BE2C (cell line): ENCODE results near the gene AGAP1.

Source experiments
- DNase-seq: peaks from one replicate; pipeline ENCODE4 v3.0.0-alpha.2; 2020
- H3K27me3 ChIP-seq: fragments of 250-450 bp; sonication (Bioruptor Pico); 2 replicates; pipeline ENCODE4 v1.5.1; 2020; ENCODE audit warnings: mild to moderate bottlenecking
- H3K36me3 ChIP-seq: fragments of 250-450 bp; sonication (Bioruptor Pico); 2 replicates; pipeline ENCODE4 v1.5.1; 2020; ENCODE audit warnings: mild to moderate bottlenecking
- H3K4me1 ChIP-seq: fragments of 250-450 bp; sonication (Bioruptor Pico); 2 replicates; pipeline ENCODE4 v1.5.1; 2020
- H3K4me3 ChIP-seq: 2 replicates; pipeline ENCODE4 v1.5.1; 2011; ENCODE audit warnings: low read depth, low read length
- H3K9me3 ChIP-seq: fragments of 250-450 bp; sonication (Bioruptor Pico); 2 replicates; pipeline ENCODE4 v1.5.1; 2020
- CTCF ChIP-seq: IDR thresholded peaks from 2 replicates; pipeline ENCODE4 v1.5.1; 2012; ENCODE audit warnings: mild to moderate bottlenecking, low read depth, low read length

Gene AGAP1

DNA sequence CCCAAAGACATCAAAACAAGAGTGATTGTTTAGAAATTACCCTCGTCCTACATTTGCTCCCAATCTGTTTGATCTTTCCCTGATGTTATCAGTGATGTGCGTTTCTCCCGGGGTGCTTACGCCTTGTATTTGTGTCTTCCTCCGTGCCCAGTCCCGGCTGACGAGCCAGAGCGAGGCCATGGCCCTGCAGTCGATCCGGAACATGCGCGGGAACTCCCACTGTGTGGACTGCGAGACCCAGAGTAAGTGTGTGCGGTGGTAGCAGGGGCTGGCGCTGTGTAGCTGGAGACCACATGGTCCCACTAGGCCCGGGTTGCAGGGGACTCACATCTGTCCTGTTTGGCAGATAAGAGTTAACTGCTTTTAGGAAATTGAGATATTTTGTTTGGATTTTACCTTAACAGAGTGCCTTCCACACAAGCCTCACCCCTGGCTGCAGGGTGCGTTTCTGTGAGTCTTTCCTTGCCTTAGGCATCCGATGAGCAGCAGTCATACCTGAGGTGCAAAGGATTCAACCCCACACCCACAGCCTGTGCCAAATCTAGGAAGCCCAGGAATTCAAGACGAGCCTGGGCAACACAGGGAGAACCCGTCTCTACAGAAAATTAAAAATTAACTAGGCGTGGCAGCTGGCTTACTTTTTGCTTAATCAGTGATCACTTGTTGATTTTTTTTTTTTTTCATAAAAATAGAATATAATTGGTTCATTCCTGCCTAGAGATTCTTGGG is 546.9 kb downstream of the AGAP1 start:
- Histone ChIP-seq H3K9me3 (no peaks in the 10 kb centered on the region), H3K36me3 (no peaks in the 10 kb centered on the region), H3K4me3 (no peak overlapping the region), H3K27me3 (no peaks in the 10 kb centered on the region), H3K4me1 (peaks cover 9% of the 10 kb centered on the region; the same call in 1 of the 2 replicates)
- DNase-seq: no peak
- TF ChIP-seq CTCF: no peak

- no peaks in the 10 kb centered on the region for H3K9me3 ChIP-seq
- H3K4me1 ChIP-seq: peaks cover under 1% of the 10 kb centered on the region; the same call in 1 of the 2 replicates
- DNase-seq: no peak
- no peak overlapping the region for H3K4me3 ChIP-seq
- TF ChIP-seq CTCF: no peak
- H3K27me3 ChIP-seq: no peaks in the 10 kb centered on the region
- H3K36me3 ChIP-seq: no peaks in the 10 kb centered on the region
These were observed 547.8 kb downstream of the AGAP1 start for GRCh38 chr2:236041616-236042015.

- no peaks in the 10 kb centered on the region for H3K4me1 ChIP-seq
- no peaks in the 10 kb centered on the region; the same call in 1 of the 2 replicates for H3K36me3 ChIP-seq
- DNase-seq: no peak
- H3K9me3 ChIP-seq: no peaks in the 10 kb centered on the region
- H3K4me3 ChIP-seq: no peak overlapping the region
- no peaks in the 10 kb centered on the region for H3K27me3 ChIP-seq
- TF ChIP-seq CTCF: no peak
These were observed 548.2 kb downstream of the AGAP1 start for GRCh38 chr2:236042087-236042486.

- Histone ChIP-seq H3K36me3 (no peaks in the 10 kb centered on the region; the same call in 1 of the 2 replicates), H3K27me3 (no peaks in the 10 kb centered on the region), H3K9me3 (no peaks in the 10 kb centered on the region), H3K4me3 (no peak overlapping the region), H3K4me1 (no peaks in the 10 kb centered on the region)
- no peak for DNase-seq
- TF ChIP-seq CTCF: no peak
These were observed 550.3 kb downstream of the AGAP1 start for GRCh38 chr2:236044191-236044590.

DNA sequence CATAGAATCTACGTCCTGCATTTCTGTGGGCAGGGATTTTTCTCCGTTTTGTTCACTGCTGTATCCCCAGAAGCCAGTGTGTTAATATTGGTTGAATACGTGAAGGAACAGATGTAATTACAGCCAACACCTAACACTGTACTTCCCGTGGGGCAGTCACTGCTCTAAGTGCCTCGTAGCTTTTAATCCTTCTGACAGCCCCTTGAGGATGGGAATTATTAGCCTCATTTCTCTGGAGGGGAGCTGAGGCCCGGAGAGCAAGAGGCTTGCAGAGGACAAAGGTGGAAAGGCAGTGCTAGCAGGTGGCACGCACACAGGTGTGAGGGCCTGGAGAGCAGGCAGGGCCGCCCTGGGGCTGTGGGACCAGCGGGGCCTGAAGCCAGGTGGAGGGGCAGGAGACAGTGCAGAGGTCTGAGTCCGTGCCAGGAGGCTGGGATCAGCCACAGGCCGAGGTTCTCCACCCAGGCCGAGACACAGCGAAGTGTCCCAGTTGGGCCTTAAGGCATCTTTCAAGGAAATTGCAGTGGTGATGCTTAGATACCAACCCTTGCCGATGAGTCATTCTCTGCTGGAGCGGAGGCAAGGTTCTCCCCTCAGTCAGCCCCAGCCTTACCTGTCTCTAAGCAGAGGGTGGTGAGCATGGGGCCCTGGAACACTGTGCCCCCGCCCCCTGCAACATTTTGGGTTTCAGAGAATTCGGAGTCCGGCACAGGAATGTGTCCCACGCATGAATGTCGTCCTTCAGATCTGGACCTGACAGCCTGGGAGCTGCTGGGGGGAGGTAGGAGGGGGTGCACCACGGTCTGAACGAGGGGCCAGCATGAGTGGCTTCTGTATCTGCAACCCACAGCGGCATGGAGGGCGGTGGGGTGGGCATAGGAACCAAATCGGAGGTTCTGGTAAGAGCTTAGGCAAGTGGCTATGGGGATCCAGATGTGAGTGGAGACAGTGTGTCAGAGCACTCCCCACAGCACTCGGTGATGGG is 551.7 kb downstream of the AGAP1 start:
- Histone ChIP-seq H3K4me1 (no peaks in the 10 kb centered on the region), H3K27me3 (no peaks in the 10 kb centered on the region), H3K9me3 (no peaks in the 10 kb centered on the region), H3K36me3 (no peaks in the 10 kb centered on the region; the same call in 1 of the 2 replicates), H3K4me3 (no peak overlapping the region)
- no peak for TF ChIP-seq CTCF
- no peak for DNase-seq

- Histone ChIP-seq H3K9me3 (no peaks in the 10 kb centered on the region), H3K36me3 (no peaks in the 10 kb centered on the region; the same call in 1 of the 2 replicates), H3K27me3 (no peaks in the 10 kb centered on the region), H3K4me1 (no peaks in the 10 kb centered on the region), H3K4me3 (no peak overlapping the region)
- TF ChIP-seq CTCF: no peak
- DNase-seq: no peak
These were observed 552.9 kb downstream of the AGAP1 start for GRCh38 chr2:236046715-236047114.
